Measurements from ENCODE around the gene ALG14.

ALG14 gene

GRCh38 chr1:95118067-95118499 is 45.3 kb upstream of the ALG14 start (continued):
- TF ChIP-seq ZNF518A (tag by site-specific recombination; conservative IDR thresholded peaks at IDR 0.05; ENCODE audit: low read depth): no peak
- no peak for TF ChIP-seq ZNF140 (tag by site-specific recombination; IDR thresholded peaks at IDR 0.05)
- TF ChIP-seq, protein P1, sequence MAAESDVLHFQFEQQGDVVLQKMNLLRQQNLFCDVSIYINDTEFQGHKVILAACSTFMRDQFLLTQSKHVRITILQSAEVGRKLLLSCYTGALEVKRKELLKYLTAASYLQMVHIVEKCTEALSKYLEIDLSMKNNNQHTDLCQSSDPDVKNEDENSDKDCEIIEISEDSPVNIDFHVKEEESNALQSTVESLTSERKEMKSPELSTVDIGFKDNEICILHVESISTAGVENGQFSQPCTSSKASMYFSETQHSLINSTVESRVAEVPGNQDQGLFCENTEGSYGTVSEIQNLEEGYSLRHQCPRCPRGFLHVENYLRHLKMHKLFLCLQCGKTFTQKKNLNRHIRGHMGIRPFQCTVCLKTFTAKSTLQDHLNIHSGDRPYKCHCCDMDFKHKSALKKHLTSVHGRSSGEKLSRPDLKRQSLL (tag by site-specific recombination; IDR thresholded peaks at IDR 0.05): no peak
- no peak for TF ChIP-seq FEZF1 (tag by site-specific recombination; IDR thresholded peaks at IDR 0.05)
- TF ChIP-seq YY1 (tag by site-specific recombination; IDR thresholded peaks at IDR 0.05): no peak
- peak; percentile 48; the same call in 1 of the 2 replicates for TF ChIP-seq ZFHX2 (tag by site-specific recombination; conservative IDR thresholded peaks at IDR 0.05)
- TF ChIP-seq ZNF404 (tag by site-specific recombination; IDR thresholded peaks at IDR 0.05): no peak
- TF ChIP-seq KLF8 (tag by site-specific recombination; IDR thresholded peaks at IDR 0.05): 0 out of 2 replicates have a peak, but pooled peaks have one; percentile 9
- TF ChIP-seq, protein P2, sequence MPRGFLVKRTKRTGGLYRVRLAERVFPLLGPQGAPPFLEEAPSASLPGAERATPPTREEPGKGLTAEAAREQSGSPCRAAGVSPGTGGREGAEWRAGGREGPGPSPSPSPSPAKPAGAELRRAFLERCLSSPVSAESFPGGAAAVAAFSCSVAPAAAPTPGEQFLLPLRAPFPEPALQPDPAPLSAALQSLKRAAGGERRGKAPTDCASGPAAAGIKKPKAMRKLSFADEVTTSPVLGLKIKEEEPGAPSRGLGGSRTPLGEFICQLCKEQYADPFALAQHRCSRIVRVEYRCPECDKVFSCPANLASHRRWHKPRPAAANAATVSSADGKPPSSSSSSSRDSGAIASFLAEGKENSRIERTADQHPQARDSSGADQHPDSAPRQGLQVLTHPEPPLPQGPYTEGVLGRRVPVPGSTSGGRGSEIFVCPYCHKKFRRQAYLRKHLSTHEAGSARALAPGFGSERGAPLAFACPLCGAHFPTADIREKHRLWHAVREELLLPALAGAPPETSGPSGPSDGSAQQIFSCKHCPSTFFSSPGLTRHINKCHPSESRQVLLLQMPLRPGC (tag by site-specific recombination; IDR thresholded peaks at IDR 0.05): no peak
- TF ChIP-seq ZNF157 (tag by site-specific recombination; IDR thresholded peaks at IDR 0.05): no peak
- peak; percentile 28; the same call in 1 of the 2 replicates for TF ChIP-seq ZFP69B (tag by site-specific recombination; IDR thresholded peaks at IDR 0.05)
- no peak for TF ChIP-seq ZNF837 (tag by site-specific recombination; IDR thresholded peaks at IDR 0.05)
- no peak for TF ChIP-seq ZNF335 (tag by site-specific recombination; conservative IDR thresholded peaks at IDR 0.05)
- TF ChIP-seq ZNF324 (tag by site-specific recombination; IDR thresholded peaks at IDR 0.05): no peak
- 0 out of 2 replicates have a peak, but pooled peaks have one; percentile 22 for TF ChIP-seq KLF10 (tag by site-specific recombination; IDR thresholded peaks at IDR 0.05)
- no peak for TF ChIP-seq ZNF292 (tag by site-specific recombination; IDR thresholded peaks at IDR 0.05; ENCODE audit: borderline replicate concordance, low read depth)
- no peak for TF ChIP-seq ZNF10 (tag by site-specific recombination; IDR thresholded peaks at IDR 0.05)
- no peak for TF ChIP-seq ZNF138 (tag by site-specific recombination; IDR thresholded peaks at IDR 0.05; ENCODE audit: borderline replicate concordance)
- TF ChIP-seq ZNF366 (tag by site-specific recombination; conservative IDR thresholded peaks at IDR 0.05): no peak
- TF ChIP-seq YY2 (tag by site-specific recombination; IDR thresholded peaks at IDR 0.05): no peak
- no peak for TF ChIP-seq TRIM28 (IDR thresholded peaks at IDR 0.05; ENCODE audit: borderline replicate concordance, low read length)
- TF ChIP-seq ZNF449 (tag by site-specific recombination; IDR thresholded peaks at IDR 0.05): no peak
- TF ChIP-seq ZNF248 (tag by site-specific recombination; IDR thresholded peaks at IDR 0.05): no peak
- TF ChIP-seq MEIS1 (CRISPR knock-in tag; IDR thresholded peaks at IDR 0.05; ENCODE audit: borderline replicate concordance): no peak
- TF ChIP-seq SP7 (tag by site-specific recombination; IDR thresholded peaks at IDR 0.05): no peak
- TF ChIP-seq, protein P3, sequence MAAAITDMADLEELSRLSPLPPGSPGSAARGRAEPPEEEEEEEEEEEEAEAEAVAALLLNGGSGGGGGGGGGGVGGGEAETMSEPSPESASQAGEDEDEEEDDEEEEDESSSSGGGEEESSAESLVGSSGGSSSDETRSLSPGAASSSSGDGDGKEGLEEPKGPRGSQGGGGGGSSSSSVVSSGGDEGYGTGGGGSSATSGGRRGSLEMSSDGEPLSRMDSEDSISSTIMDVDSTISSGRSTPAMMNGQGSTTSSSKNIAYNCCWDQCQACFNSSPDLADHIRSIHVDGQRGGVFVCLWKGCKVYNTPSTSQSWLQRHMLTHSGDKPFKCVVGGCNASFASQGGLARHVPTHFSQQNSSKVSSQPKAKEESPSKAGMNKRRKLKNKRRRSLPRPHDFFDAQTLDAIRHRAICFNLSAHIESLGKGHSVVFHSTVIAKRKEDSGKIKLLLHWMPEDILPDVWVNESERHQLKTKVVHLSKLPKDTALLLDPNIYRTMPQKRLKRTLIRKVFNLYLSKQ (tag by site-specific recombination; IDR thresholded peaks at IDR 0.05; ENCODE audit: borderline replicate concordance): no peak
- no peak for TF ChIP-seq KLF7 (tag by site-specific recombination; IDR thresholded peaks at IDR 0.05; ENCODE audit: borderline replicate concordance)
- TF ChIP-seq ZNF580 (tag by site-specific recombination; IDR thresholded peaks at IDR 0.05): peak; percentile 67; the same call in 1 of the 2 replicates
- no peak for TF ChIP-seq ZNF571 (tag by site-specific recombination; IDR thresholded peaks at IDR 0.05)

All from HEK293 (cell line).